IPS DF 6.9 (cell line): ENCODE measurements around the gene STT3B.
A peak's percentile ranks its signal among the peaks of the same experiment; 100 is the strongest.
"Not testable (repeated sequence)": the region's sequence is repeated elsewhere in the genome, so short reads cannot be mapped to it uniquely, and the experiment has no call there.

Source experiments
- DNase-seq: peaks from one replicate; pipeline ENCODE4 v3.0.0-alpha.2; 2013; ENCODE audit warnings: low read depth, low spot score
- H3K27ac ChIP-seq: one replicate; pipeline ENCODE4 v1.5.1; 2013; ENCODE audit warnings: low read length, control low read depth
- H3K27me3 ChIP-seq: 2 replicates; pipeline ENCODE4 v1.6.1; 2013; ENCODE audit warnings: mild to moderate bottlenecking, low read length; ENCODE audit not compliant: control insufficient read depth, insufficient read depth
- H3K36me3 ChIP-seq: 2 replicates; pipeline ENCODE4 v1.6.1; 2013; ENCODE audit warnings: low read length; ENCODE audit not compliant: control insufficient read depth, insufficient read depth
- H3K4me1 ChIP-seq: 2 replicates; pipeline ENCODE4 v1.6.1; 2013; ENCODE audit warnings: low read length; ENCODE audit not compliant: control insufficient read depth, insufficient read depth
- H3K4me3 ChIP-seq: 2 replicates; pipeline ENCODE4 v1.5.1; 2013; ENCODE audit warnings: mild to moderate bottlenecking, low read length
- H3K9me3 ChIP-seq: 2 replicates; pipeline ENCODE4 v1.6.1; 2013; ENCODE audit warnings: low read length, inconsistent platforms; ENCODE audit not compliant: control insufficient read depth, insufficient read depth
- whole genome bisulfite sequencing: extraction: QIAGEN DNeasy Blood & Tissue Kit; methylation state at CpG from one replicate; pipeline ENCODE4 v1.1.7; 2013; ENCODE audit warnings: mixed read lengths, missing lambda C conversion rate; ENCODE audit not compliant: insufficient read length, insufficient coverage; 5-methylcytosine and 5-hydroxymethylcytosine counted together

The STT3B gene

GRCh38 chr3:31499281-31499680 is 33.4 kb upstream of the STT3B start:
- H3K36me3 ChIP-seq, result no peaks in the 10 kb centered on the region
- H3K9me3 ChIP-seq, result no peaks in the 10 kb centered on the region
- no peak overlapping the region for H3K4me3 ChIP-seq
- H3K27ac ChIP-seq, result no peak overlapping the region
- no peaks in the 10 kb centered on the region for H3K4me1 ChIP-seq
- H3K27me3 ChIP-seq, result no peaks in the 10 kb centered on the region
- no CpG with 5 or more reads among the region's 3 CpGs for WGBS
- DNase-seq, result no peak

- Histone ChIP-seq H3K36me3 (no peaks in the 10 kb centered on the region), H3K4me1 (peaks cover 7% of the 10 kb centered on the region; the same call in 1 of the 2 replicates), H3K27me3 (no peaks in the 10 kb centered on the region), H3K9me3 (no peaks in the 10 kb centered on the region), H3K27ac (no peak overlapping the region), H3K4me3 (no peak overlapping the region)
- no peak for DNase-seq
- WGBS, result no CpG with 5 or more reads among the region's 3 CpGs
Measured at GRCh38 chr3:31502803-31503221, 29.9 kb upstream of the STT3B start.

GRCh38 chr3:31503456-31503855 is 29.3 kb upstream of the STT3B start:
- no peaks in the 10 kb centered on the region for H3K36me3 ChIP-seq
- H3K27me3 ChIP-seq, result no peaks in the 10 kb centered on the region
- no peak overlapping the region for H3K27ac ChIP-seq
- H3K4me1 ChIP-seq, result peaks cover 7% of the 10 kb centered on the region; the same call in 1 of the 2 replicates
- no peak overlapping the region for H3K4me3 ChIP-seq
- no peaks in the 10 kb centered on the region for H3K9me3 ChIP-seq
- 100% methylated on average over 1 of the region's 4 CpGs for WGBS
- DNase-seq, result no peak

- Histone ChIP-seq H3K4me1 (peaks cover 7% of the 10 kb centered on the region; the same call in 1 of the 2 replicates), H3K4me3 (no peak overlapping the region), H3K27me3 (no peaks in the 10 kb centered on the region), H3K9me3 (no peaks in the 10 kb centered on the region), H3K36me3 (no peaks in the 10 kb centered on the region), H3K27ac (no peak overlapping the region)
- DNase-seq, result no peak
- no CpG with 5 or more reads among the region's 3 CpGs for WGBS
Measured at GRCh38 chr3:31504230-31504629, 28.5 kb upstream of the STT3B start.

GRCh38 chr3:31505371-31506048 is 27.2 kb upstream of the STT3B start:
- Histone ChIP-seq H3K4me3 (no peak overlapping the region), H3K9me3 (no peaks in the 10 kb centered on the region), H3K27me3 (no peaks in the 10 kb centered on the region), H3K27ac (peak overlapping the region; percentile 39), H3K4me1 (peaks cover 7% of the 10 kb centered on the region; the same call in 1 of the 2 replicates), H3K36me3 (no peaks in the 10 kb centered on the region)
- WGBS, result no CpG with 5 or more reads among the region's 5 CpGs
- DNase-seq, result peak; percentile 11

- H3K36me3 ChIP-seq, H3K27me3 ChIP-seq, H3K27ac ChIP-seq, H3K9me3 ChIP-seq, H3K4me3 ChIP-seq, DNase-seq, H3K4me1 ChIP-seq: not testable (repeated sequence)
- WGBS, result no CpG with 5 or more reads among the region's 7 CpGs
Measured at GRCh38 chr3:31506515-31506914, 26.2 kb upstream of the STT3B start.

GRCh38 chr3:31508452-31509146 is 24.1 kb upstream of the STT3B start:
- H3K4me1 ChIP-seq, result peaks cover 7% of the 10 kb centered on the region; the same call in 1 of the 2 replicates
- H3K9me3 ChIP-seq, result no peaks in the 10 kb centered on the region
- H3K4me3 ChIP-seq, result no peak overlapping the region
- DNase-seq, result no peak
- H3K27me3 ChIP-seq, result no peaks in the 10 kb centered on the region
- WGBS, result no CpG with 5 or more reads among the region's 2 CpGs
- no peaks in the 10 kb centered on the region for H3K36me3 ChIP-seq
- H3K27ac ChIP-seq, result no peak overlapping the region

GRCh38 chr3:31509147-31509728 is 23.5 kb upstream of the STT3B start:
- WGBS, result no CpG with 5 or more reads among the region's 1 CpG

GRCh38 chr3:31514570-31514969 is 18.2 kb upstream of the STT3B start:
- no peak for DNase-seq
- Histone ChIP-seq H3K4me1 (no peaks in the 10 kb centered on the region), H3K27me3 (no peaks in the 10 kb centered on the region), H3K27ac (no peak overlapping the region), H3K9me3 (no peaks in the 10 kb centered on the region), H3K36me3 (no peaks in the 10 kb centered on the region), H3K4me3 (no peak overlapping the region)
- no CpG with 5 or more reads among the region's 5 CpGs for WGBS

More at GRCh38 chr3:31509147-31509728, 23.5 kb upstream of the STT3B start:
- Histone ChIP-seq H3K9me3 (no peaks in the 10 kb centered on the region), H3K27ac (no peak overlapping the region), H3K27me3 (no peaks in the 10 kb centered on the region), H3K4me3 (no peak overlapping the region), H3K4me1 (peaks cover 7% of the 10 kb centered on the region; the same call in 1 of the 2 replicates), H3K36me3 (no peaks in the 10 kb centered on the region)
- no peak for DNase-seq

GRCh38 chr3:31515486-31516284 is 17.0 kb upstream of the STT3B start:
- no CpG with 5 or more reads among the region's 2 CpGs for WGBS
- DNase-seq, result no peak
- Histone ChIP-seq H3K27ac (no peak overlapping the region), H3K4me3 (no peak overlapping the region), H3K36me3 (no peaks in the 10 kb centered on the region), H3K4me1 (no peaks in the 10 kb centered on the region), H3K27me3 (no peaks in the 10 kb centered on the region), H3K9me3 (no peaks in the 10 kb centered on the region)
